ENCODE data around the gene FBXW8. TPM values are rescaled to one million over a fixed set of nuclear protein-coding genes. Genes with fewer than 3 reads are reported as not detected.

Gene FBXW8
- total RNA-seq, 4 donors from 2014 or later, result 7.8 to 29.9 (median 10.3) TPM

GRCh38 chr12:116890330-116890729 is 20.4 kb upstream of the FBXW8 start:
- Histone ChIP-seq H3K9me3 (no peaks in the 10 kb centered on the region), H3K4me3 (no peak overlapping the region), H3K36me3 (no peaks in the 10 kb centered on the region), H3K4me1 (peaks cover 0 to 5% (median 0%) of the 10 kb centered on the region in 4 donors), H3K27me3 (no peaks in the 10 kb centered on the region), H3K27ac (no peak overlapping the region)
- 98 to 100% methylated on average over 1 to 2 of the region's 2 CpGs for WGBS, 2 donors (ENCODE audit: low coverage in 1 of 2)
- in situ Hi-C loops (cut with MboI; ENCODE audit: low pct_ligation_motif_present in 1 of 4, low pct_unique_long_range_greater_than_20kb in 1 of 4, low sequenced_read_pairs in 3 of 4), result no loop called here
- no peak for TF ChIP-seq CTCF (IDR thresholded peaks at IDR 0.05)
- no peak for TF ChIP-seq POLR2AphosphoS5 (IDR thresholded peaks at IDR 0.05)
- TF ChIP-seq POLR2A (IDR thresholded peaks at IDR 0.05), result no peak
- no peak for TF ChIP-seq EP300 (IDR thresholded peaks at IDR 0.05; ENCODE audit: low read depth)
- DNase-seq, result no peak
- intact Hi-C loops (cut with DNase I; ENCODE audit: low total_unique reads), result no loop called here

GRCh38 chr12:116891019-116891418 is 19.7 kb upstream of the FBXW8 start:
- H3K36me3 ChIP-seq, result no peaks in the 10 kb centered on the region
- in situ Hi-C loops (cut with MboI; ENCODE audit: low pct_ligation_motif_present in 1 of 4, low pct_unique_long_range_greater_than_20kb in 1 of 4, low sequenced_read_pairs in 3 of 4) (no loop called here), intact Hi-C loops (cut with DNase I; ENCODE audit: low total_unique reads) (no loop called here)
- DNase-seq, result no peak
- H3K4me3 ChIP-seq, result no peak overlapping the region
- 90 to 93% methylated on average over 2 to 3 of the region's 3 CpGs for WGBS, 2 donors (ENCODE audit: low coverage in 1 of 2)
- H3K4me1 ChIP-seq, result peaks cover 0 to 5% (median 0%) of the 10 kb centered on the region in 4 donors
- H3K9me3 ChIP-seq, result no peaks in the 10 kb centered on the region
- TF ChIP-seq CTCF (IDR thresholded peaks at IDR 0.05), result no peak
- no peak for TF ChIP-seq EP300 (IDR thresholded peaks at IDR 0.05; ENCODE audit: low read depth)
- no peak for TF ChIP-seq POLR2AphosphoS5 (IDR thresholded peaks at IDR 0.05)
- TF ChIP-seq POLR2A (IDR thresholded peaks at IDR 0.05), result no peak
- H3K27ac ChIP-seq, result no peak overlapping the region
- H3K27me3 ChIP-seq, result no peaks in the 10 kb centered on the region

GRCh38 chr12:116892349-116893140 is 18.2 kb upstream of the FBXW8 start:
- TF ChIP-seq POLR2AphosphoS5 (IDR thresholded peaks at IDR 0.05) (no peak), EP300 (IDR thresholded peaks at IDR 0.05; ENCODE audit: low read depth) (no peak), CTCF (IDR thresholded peaks at IDR 0.05) (no peak), POLR2A (IDR thresholded peaks at IDR 0.05) (no peak)
- Histone ChIP-seq H3K4me1 (peaks cover 0 to 5% (median 0%) of the 10 kb centered on the region in 4 donors), H3K4me3 (no peak overlapping the region), H3K36me3 (no peaks in the 10 kb centered on the region), H3K27ac (no peak overlapping the region), H3K9me3 (no peaks in the 10 kb centered on the region), H3K27me3 (no peaks in the 10 kb centered on the region)
- intact Hi-C loops (cut with DNase I; ENCODE audit: low total_unique reads), result no loop called here
- in situ Hi-C loops (cut with MboI; ENCODE audit: low pct_ligation_motif_present in 1 of 4, low pct_unique_long_range_greater_than_20kb in 1 of 4, low sequenced_read_pairs in 3 of 4), result no loop called here
- DNase-seq, result no peak
- WGBS, 2 donors (ENCODE audit: low coverage in 1 of 2), result 65 to 83% methylated on average over 7 to 12 of the region's 12 CpGs

GRCh38 chr12:116894913-116895312 is 15.8 kb upstream of the FBXW8 start:
- Histone ChIP-seq H3K36me3 (no peaks in the 10 kb centered on the region), H3K4me1 (no peaks in the 10 kb centered on the region), H3K9me3 (no peaks in the 10 kb centered on the region), H3K4me3 (no peak overlapping the region), H3K27me3 (peaks cover 9% of the 10 kb centered on the region), H3K27ac (no peak overlapping the region)
- 80 to 82% methylated on average over 1 to 3 of the region's 3 CpGs for WGBS, 2 donors (ENCODE audit: low coverage in 1 of 2)
- intact Hi-C loops (cut with DNase I; ENCODE audit: low total_unique reads), result no loop called here
- TF ChIP-seq CTCF (IDR thresholded peaks at IDR 0.05), result no peak
- TF ChIP-seq POLR2AphosphoS5 (IDR thresholded peaks at IDR 0.05), result no peak
- no peak for TF ChIP-seq EP300 (IDR thresholded peaks at IDR 0.05; ENCODE audit: low read depth)
- no peak for TF ChIP-seq POLR2A (IDR thresholded peaks at IDR 0.05)
- in situ Hi-C loops (cut with MboI; ENCODE audit: low pct_ligation_motif_present in 1 of 4, low pct_unique_long_range_greater_than_20kb in 1 of 4, low sequenced_read_pairs in 3 of 4), result no loop called here
- DNase-seq, result no peak

All from transverse colon (tissue), 4 donors.